H9 (cell line): ENCODE results near the gene ABCC4. TPM values are rescaled to one million over a fixed set of nuclear protein-coding genes. Genes with fewer than 3 reads are reported as not detected.

Experiments
- DNase-seq: peaks from one replicate; pipeline ENCODE4 v3.0.0-alpha.2; 2017
- H2AFZ ChIP-seq: one replicate; pipeline ENCODE4 v1.6.1; 2013; ENCODE audit warnings: mild to moderate bottlenecking, low read length, control low read depth, moderate library complexity
- H2AK5ac ChIP-seq: 2 replicates; pipeline ENCODE4 v1.6.1; 2013; ENCODE audit warnings: low read length, control low read depth, mixed read lengths; ENCODE audit not compliant: insufficient read length
- H2BK120ac ChIP-seq: one replicate; pipeline ENCODE4 v1.6.1; 2013; ENCODE audit warnings: low read depth, mild to moderate bottlenecking, low read length, control low read depth, inconsistent platforms; ENCODE audit not compliant: poor library complexity, severe bottlenecking
- H2BK12ac ChIP-seq: 2 replicates; pipeline ENCODE4 v1.6.1; 2013; ENCODE audit warnings: low read length, control low read depth, mixed read lengths, low read depth; ENCODE audit not compliant: insufficient read length
- H2BK15ac ChIP-seq: 2 replicates; pipeline ENCODE4 v1.6.1; 2013; ENCODE audit warnings: low read depth, low read length, control low read depth
- H2BK20ac ChIP-seq: one replicate; pipeline ENCODE4 v1.6.1; 2013; ENCODE audit warnings: low read depth, mild to moderate bottlenecking, low read length, control low read depth, inconsistent platforms; ENCODE audit not compliant: poor library complexity, severe bottlenecking
- H2BK5ac ChIP-seq: 2 replicates; pipeline ENCODE4 v1.6.1; 2013; ENCODE audit warnings: low read length, control low read depth, mixed read lengths; ENCODE audit not compliant: insufficient read length
- H3K14ac ChIP-seq: 2 replicates; pipeline ENCODE4 v1.6.1; 2013; ENCODE audit warnings: low read length, control low read depth; ENCODE audit not compliant: insufficient read depth
- H3K18ac ChIP-seq: 2 replicates; pipeline ENCODE4 v1.6.1; 2013; ENCODE audit warnings: low read depth, mild to moderate bottlenecking, mixed read lengths, low read length, control low read depth; ENCODE audit not compliant: insufficient read length
- H3K23ac ChIP-seq: 2 replicates; pipeline ENCODE4 v1.6.1; 2013; ENCODE audit warnings: low read length, control low read depth, mixed read lengths, low read depth; ENCODE audit not compliant: insufficient read length
- H3K23me2 ChIP-seq: 2 replicates; pipeline ENCODE4 v1.6.1; 2013; ENCODE audit warnings: low read depth, mild to moderate bottlenecking, mixed read lengths, low read length, control low read depth; ENCODE audit not compliant: insufficient read length, poor library complexity, severe bottlenecking
- H3K27ac ChIP-seq: 2 replicates; pipeline ENCODE4 v1.5.1; 2013; ENCODE audit warnings: low read length, control low read depth, mixed read lengths, low read depth; ENCODE audit not compliant: insufficient read length
- H3K27me3 ChIP-seq: 2 replicates; pipeline ENCODE4 v1.6.1; 2013; ENCODE audit warnings: low read length, control low read depth, inconsistent platforms; ENCODE audit not compliant: insufficient read depth
- H3K4ac ChIP-seq: 2 replicates; pipeline ENCODE4 v1.6.1; 2013; ENCODE audit warnings: low read depth, mild to moderate bottlenecking, control low read depth, inconsistent platforms, low read length, moderate library complexity
- H3K4me1 ChIP-seq: 2 replicates; pipeline ENCODE4 v1.6.1; 2013; ENCODE audit warnings: low read length, control low read depth, inconsistent platforms; ENCODE audit not compliant: insufficient read depth
- H3K4me2 ChIP-seq: 2 replicates; pipeline ENCODE4 v1.6.1; 2013; ENCODE audit warnings: low read length, control low read depth, mixed read lengths; ENCODE audit not compliant: insufficient read length, insufficient read depth
- H3K56ac ChIP-seq: 2 replicates; pipeline ENCODE4 v1.6.1; 2013; ENCODE audit warnings: low read depth, mild to moderate bottlenecking, mixed read lengths, low read length, control low read depth; ENCODE audit not compliant: insufficient read length
- H3K79me1 ChIP-seq: 2 replicates; pipeline ENCODE4 v1.6.1; 2013; ENCODE audit warnings: low read depth, mild to moderate bottlenecking, moderate library complexity, low read length, control low read depth, inconsistent platforms; ENCODE audit not compliant: insufficient read depth, poor library complexity, severe bottlenecking
- H3K79me2 ChIP-seq: 2 replicates; pipeline ENCODE4 v1.6.1; 2013; ENCODE audit warnings: low read length, control low read depth, inconsistent platforms; ENCODE audit not compliant: insufficient read depth
- H3K9ac ChIP-seq: 2 replicates; pipeline ENCODE4 v1.6.1; 2013; ENCODE audit warnings: low read length, control low read depth, mixed read lengths; ENCODE audit not compliant: insufficient read length; ENCODE audit errors: extremely low read depth
- H3K9me3 ChIP-seq: one replicate; pipeline ENCODE4 v1.6.1; 2013; ENCODE audit warnings: low read depth, low read length, inconsistent platforms; ENCODE audit not compliant: control insufficient read depth
- H3T11ph ChIP-seq: one replicate; pipeline ENCODE4 v1.6.1; 2013; ENCODE audit warnings: mild to moderate bottlenecking, low read length, control low read depth, inconsistent platforms
- H4K20me1 ChIP-seq: one replicate; pipeline ENCODE4 v1.6.1; 2013; ENCODE audit not compliant: control insufficient read depth, insufficient read length, insufficient read depth
- H4K5ac ChIP-seq: 2 replicates; pipeline ENCODE4 v1.6.1; 2013; ENCODE audit warnings: low read depth, mild to moderate bottlenecking, mixed read lengths, low read length, control low read depth; ENCODE audit not compliant: insufficient read length
- H4K8ac ChIP-seq: replicated peaks from 2 replicates; pipeline ENCODE4 v1.6.1; 2013; ENCODE audit warnings: low read length, control low read depth, mixed read lengths, low read depth; ENCODE audit not compliant: insufficient read length
- H4K91ac ChIP-seq: 2 replicates; pipeline ENCODE4 v1.6.1; 2013; ENCODE audit warnings: low read depth, mild to moderate bottlenecking, moderate library complexity, mixed read lengths, low read length, control low read depth; ENCODE audit not compliant: insufficient read length
- H3K27ac Mint-ChIP-seq, 3 experiments: 2 replicates in 2 of 3; 3 replicates in 1 of 3; pipeline ENCODE4 v1.8.0; 2020 to 2021; ENCODE audit warnings: mixed read lengths in 3 of 3, mild to moderate bottlenecking in 1 of 3, moderate library complexity in 1 of 3
- H3K27me3 Mint-ChIP-seq: 2 replicates; pipeline ENCODE4 v1.8.0; 2021; ENCODE audit warnings: low read depth, mild to moderate bottlenecking, moderate library complexity, mixed read lengths
- H3K36me3 Mint-ChIP-seq, 3 experiments: 2 replicates in 2 of 3; 3 replicates in 1 of 3; pipeline ENCODE4 v1.8.0; 2020 to 2021; ENCODE audit warnings: low read depth in 3 of 3, mixed read lengths in 3 of 3; ENCODE audit not compliant: insufficient read depth in 1 of 3
- H3K4me1 Mint-ChIP-seq, 2 experiments: 2 replicates each; pipeline ENCODE4 v1.8.0; 2020; ENCODE audit warnings: mixed read lengths in 2 of 2
- H3K4me3 Mint-ChIP-seq, 2 experiments: 2 replicates in 1 of 2; 3 replicates in 1 of 2; pipeline ENCODE4 v1.8.0; 2020 to 2021; ENCODE audit warnings: mild to moderate bottlenecking in 2 of 2, mixed read lengths in 2 of 2, moderate library complexity in 1 of 2
- H3K9me3 Mint-ChIP-seq, 2 experiments: 2 replicates in 1 of 2; 3 replicates in 1 of 2; pipeline ENCODE4 v1.8.0; 2020; ENCODE audit warnings: mild to moderate bottlenecking in 2 of 2, mixed read lengths in 2 of 2, moderate library complexity in 1 of 2
- CTCF ChIP-seq: fragments of 200-600 bp; sonication (generic); conservative IDR thresholded peaks from 3 replicates; pipeline ENCODE4 v1.8.0; 2021; ENCODE audit warnings: antibody characterized with exemption, mild to moderate bottlenecking
- WGBS: extraction: QIAGEN DNeasy Blood & Tissue Kit; methylation state at CpG from one replicate; pipeline ENCODE4 v1.1.7; 2013; ENCODE audit warnings: missing lambda C conversion rate, low lambda C conversion rate, mixed read lengths; ENCODE audit not compliant: insufficient read length; ENCODE audit errors: extremely low coverage; 5-methylcytosine and 5-hydroxymethylcytosine counted together
- total RNA-seq: library from RNA; stranded (reverse); gene quantifications from 2 replicates; pipeline ENCODE4 v1.2.1, GENCODE V29; 2021

Gene ABCC4
- total RNA-seq, 1 experiment from 2014 or later = 5.9 TPM

- peaks cover 5 to 10% of the 10 kb centered on the region in 2 experiments for H3K4me1 Mint-ChIP-seq
- no peak overlapping the region for H3K27ac ChIP-seq
- no peak overlapping the region for H3K14ac ChIP-seq
- H2BK5ac ChIP-seq = no peak overlapping the region
- no peak overlapping the region for H3K18ac ChIP-seq
- peaks cover 51% of the 10 kb centered on the region for H3K27me3 Mint-ChIP-seq
- no peak overlapping the region for H3K4ac ChIP-seq
- no peaks in the 10 kb centered on the region for H3K79me1 ChIP-seq
- H3K4me1 ChIP-seq = no peaks in the 10 kb centered on the region
- H3K9me3 ChIP-seq = no peaks in the 10 kb centered on the region
- H3K4me2 ChIP-seq = peak overlapping the region; percentile 86
- H3K36me3 Mint-ChIP-seq = peaks cover 0 to 4% (median 3%) of the 10 kb centered on the region in 3 experiments; a peak in 3 of 7 replicates
- H2AK5ac ChIP-seq = no peak overlapping the region
- peak overlapping the region; percentile 74 for H2AFZ ChIP-seq
- peaks cover 6% of the 10 kb centered on the region for H3K23me2 ChIP-seq
- H3K79me2 ChIP-seq = no peaks in the 10 kb centered on the region
- H2BK20ac ChIP-seq = no peak overlapping the region
- H4K5ac ChIP-seq = no peak overlapping the region
- no peak overlapping the region for H3K23ac ChIP-seq
- no peak overlapping the region for H4K8ac ChIP-seq
- H3K4me3 Mint-ChIP-seq = peak overlapping the region; percentile 62 to 78
- peaks cover 0 to 14% of the 10 kb centered on the region in 2 experiments; a peak in 2 of 5 replicates for H3K9me3 Mint-ChIP-seq
- WGBS = no CpG with 5 or more reads among the region's 13 CpGs
- no peak overlapping the region for H3K56ac ChIP-seq
- H4K20me1 ChIP-seq = no peaks in the 10 kb centered on the region
- peaks cover 7% of the 10 kb centered on the region; the same call in 1 of the 2 replicates for H3K27me3 ChIP-seq
- H2BK12ac ChIP-seq = no peak overlapping the region
- H3K9ac ChIP-seq = no peak overlapping the region
- H3K27ac Mint-ChIP-seq = no peak overlapping the region
- H2BK120ac ChIP-seq = no peak overlapping the region
- H2BK15ac ChIP-seq = no peak overlapping the region
- DNase-seq = no peak
- H3T11ph ChIP-seq = no peak overlapping the region
- no peak overlapping the region for H4K91ac ChIP-seq
- peak; percentile 13; the same call in 1 of the 3 replicates for TF ChIP-seq CTCF
These were observed 730 bp upstream of the ABCC4 start for GRCh38 chr13:95301968-95302393.
